ENCODE data around the gene CDH18.

The CDH18 gene

GRCh38 chr5:19709403-19709802 lies 278.6 kb downstream of the CDH18 start:
- TF ChIP-seq CTCF (conservative IDR thresholded peaks at IDR 0.05; ENCODE audit: low read length) = no peak
- no peak overlapping the region for H3K4me3 ChIP-seq (ENCODE audit: low read length)
- no peak for DNase-seq (ENCODE audit: low read depth)

GRCh38 chr5:19706776-19707175 lies 281.2 kb downstream of the CDH18 start:
- TF ChIP-seq CTCF (conservative IDR thresholded peaks at IDR 0.05; ENCODE audit: low read length) = no peak

GRCh38 chr5:19701731-19702130 lies 286.3 kb downstream of the CDH18 start:
- DNase-seq (ENCODE audit: low read depth) = no peak
- TF ChIP-seq CTCF (conservative IDR thresholded peaks at IDR 0.05; ENCODE audit: low read length) = no peak
- H3K4me3 ChIP-seq (ENCODE audit: low read length) = no peak overlapping the region

More at GRCh38 chr5:19706776-19707175, 281.2 kb downstream of the CDH18 start:
- no peak overlapping the region for H3K4me3 ChIP-seq (ENCODE audit: low read length)
- no peak for DNase-seq (ENCODE audit: low read depth)

GRCh38 chr5:19694949-19695611 lies 292.9 kb downstream of the CDH18 start:
- TF ChIP-seq CTCF (conservative IDR thresholded peaks at IDR 0.05; ENCODE audit: low read length) = no peak
- no peak for DNase-seq (ENCODE audit: low read depth)
- H3K4me3 ChIP-seq (ENCODE audit: low read length) = no peak overlapping the region

DNA sequence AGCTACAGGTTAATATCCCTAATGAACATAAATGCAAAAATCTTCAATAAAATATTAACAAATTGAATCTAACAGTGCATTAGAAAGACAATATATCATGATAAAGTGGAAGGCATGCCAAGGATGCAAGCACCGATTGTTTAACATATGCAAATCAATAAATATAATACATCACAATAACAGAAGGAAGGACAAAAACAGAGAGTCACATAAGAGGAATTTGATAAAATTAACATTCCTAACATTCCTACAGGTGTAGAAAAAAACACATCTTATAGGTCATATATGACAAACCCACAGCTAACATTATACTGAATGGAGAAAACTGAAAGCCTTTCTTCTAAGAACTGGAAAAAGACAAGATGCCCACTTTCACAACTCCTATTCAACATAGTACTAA lies 297.0 kb downstream of the CDH18 start:
- H3K4me3 ChIP-seq (ENCODE audit: low read length) = no peak overlapping the region
- no peak for DNase-seq (ENCODE audit: low read depth)
- TF ChIP-seq CTCF (conservative IDR thresholded peaks at IDR 0.05; ENCODE audit: low read length) = no peak

DNA sequence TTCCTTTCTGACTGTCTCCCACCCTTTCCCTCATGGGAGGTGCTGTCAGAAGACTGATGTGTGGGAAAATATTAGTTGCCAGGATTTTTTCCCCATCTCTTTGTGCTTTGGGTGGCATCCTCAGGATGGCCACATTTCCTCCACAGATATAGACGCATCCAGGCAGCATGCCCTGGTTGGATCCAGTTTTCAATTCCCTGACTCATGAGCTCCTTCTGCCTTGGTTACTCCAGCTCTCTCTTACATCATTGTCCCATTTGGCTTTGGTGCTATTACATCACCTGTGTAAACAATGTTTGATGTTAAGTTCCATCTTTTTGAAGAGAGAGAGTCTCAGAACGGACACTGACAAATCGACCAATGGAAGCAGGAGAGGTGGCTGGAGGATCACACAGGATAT lies 302.5 kb downstream of the CDH18 start:
- no peak for DNase-seq (ENCODE audit: low read depth)
- H3K4me3 ChIP-seq (ENCODE audit: low read length) = no peak overlapping the region
- no peak for TF ChIP-seq CTCF (conservative IDR thresholded peaks at IDR 0.05; ENCODE audit: low read length)

DNA sequence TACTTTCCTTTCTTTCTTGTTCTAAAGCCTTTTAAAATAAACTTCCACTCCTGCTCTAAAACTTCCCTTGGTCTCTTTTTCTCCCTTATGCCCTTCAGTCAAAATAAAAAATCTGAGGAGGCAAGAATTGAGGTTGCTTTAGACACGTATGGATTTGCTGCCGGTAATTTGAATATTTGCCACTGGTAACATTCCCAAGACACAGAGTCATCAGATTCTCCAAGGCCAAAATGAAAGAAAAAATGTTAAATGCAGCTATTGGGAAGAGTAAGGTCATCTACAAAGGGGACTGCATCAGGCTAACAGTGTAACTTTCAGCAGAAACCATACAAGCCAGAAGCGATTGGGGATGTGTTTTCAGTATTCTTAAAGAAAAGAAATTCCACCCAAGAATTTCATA lies 311.1 kb downstream of the CDH18 start:
- no peak for DNase-seq (ENCODE audit: low read depth)
- H3K4me3 ChIP-seq (ENCODE audit: low read length) = no peak overlapping the region
- no peak for TF ChIP-seq CTCF (conservative IDR thresholded peaks at IDR 0.05; ENCODE audit: low read length)

Data from AG10803 (cell line).